Endothelial cell of umbilical vein (primary cell): ENCODE measurements around the gene INKA1. TPM values are rescaled to one million over a fixed set of nuclear protein-coding genes. Genes with fewer than 3 reads are reported as not detected.

Source experiments
- BruUV-seq: library from RNA; stranded (reverse); fragments of 400-500 nt; replicated peaks from 2 replicates; lab custom pipeline; 2021; lab: Mats Ljungman, UMichigan
- CTCF ChIA-PET: fragments of 300-600, 350-600 bp; sonication (Branson Sonifier 250); formaldehyde crosslinking; loops from one replicate; lab custom pipeline; 2021; ENCODE audit warnings: antibody characterized with exemption, inconsistent platforms; lab: Charles Lee
- POLR2A ChIA-PET: fragments of 300-600, 350-600 bp; sonication (Branson Sonifier 250); formaldehyde crosslinking; loops from one replicate; lab custom pipeline; 2021; ENCODE audit warnings: antibody characterized with exemption, inconsistent platforms; lab: Charles Lee
- DNase-seq: peaks from one replicate; pipeline ENCODE4 v3.0.0-alpha.2; 2011; ENCODE audit warnings: low read depth, low spot score
- FAIRE-seq: peaks from 2 replicates; lab custom pipeline; 2011; peaks lifted over from hg19 to GRCh38; lab: Jason Lieb, UNC
- H2AFZ ChIP-seq: 2 replicates; pipeline ENCODE4 v1.6.0; 2012; ENCODE audit warnings: low read depth, low read length, control low read depth, inconsistent platforms
- H3K27ac ChIP-seq: 2 replicates; pipeline ENCODE4 v1.5.1; 2011; ENCODE audit warnings: low read depth, mild to moderate bottlenecking, control low read depth, low read length, moderate library complexity; ENCODE audit not compliant: insufficient read depth
- H3K27me3 ChIP-seq, 2 experiments: 2 replicates each; pipeline versions ENCODE4 v1.6.0 to v1.6.1; 2011; ENCODE audit warnings: low read length in 2 of 2, mixed read lengths in 1 of 2; ENCODE audit not compliant: control insufficient read depth in 2 of 2, insufficient read depth in 2 of 2
- H3K36me3 ChIP-seq, 2 experiments: 2 replicates in 1 of 2; 3 replicates in 1 of 2; pipeline ENCODE4 v1.5.1; 2011; ENCODE audit warnings: low read length in 2 of 2, mild to moderate bottlenecking in 1 of 2, moderate library complexity in 1 of 2; ENCODE audit not compliant: control insufficient read depth in 2 of 2, insufficient read depth in 2 of 2; ENCODE audit errors: extremely low read depth in 1 of 2
- H3K4me1 ChIP-seq: 3 replicates; pipeline ENCODE4 v1.5.1; 2011; ENCODE audit warnings: mild to moderate bottlenecking, low read length; ENCODE audit not compliant: control insufficient read depth, insufficient read depth; ENCODE audit errors: extremely low read depth
- H3K4me2 ChIP-seq: 2 replicates; pipeline ENCODE4 v1.6.1; 2011; ENCODE audit warnings: low read length, control low read depth, mixed read lengths; ENCODE audit not compliant: insufficient read depth
- H3K4me3 ChIP-seq, 3 experiments: fragments of 200-600 bp in 1 of 3; sonication (generic), shearing (Covaris generic) in 1 of 3; replicated peaks in 1 of 3; 2 replicates each; pipeline ENCODE4 v1.5.1; 2011 to 2016; ENCODE audit warnings: control low read depth in 3 of 3, low read length in 3 of 3, mild to moderate bottlenecking in 2 of 3, inconsistent platforms in 1 of 3, low read depth in 1 of 3, moderate library complexity in 1 of 3; ENCODE audit not compliant: insufficient read depth in 1 of 3
- H3K79me2 ChIP-seq: 2 replicates; pipeline ENCODE4 v1.6.0; 2012; ENCODE audit warnings: low read length, inconsistent platforms; ENCODE audit not compliant: control insufficient read depth, insufficient read depth
- H3K9ac ChIP-seq: replicated peaks from 2 replicates; pipeline ENCODE3; 2011; ENCODE audit warnings: low read length, control low read depth; ENCODE audit not compliant: insufficient read depth; ENCODE audit errors: extremely low read depth
- H3K9me1 ChIP-seq: replicated peaks from 3 replicates; pipeline ENCODE4 v1.6.0; 2011; ENCODE audit warnings: mild to moderate bottlenecking, low read length; ENCODE audit not compliant: control insufficient read depth, insufficient read depth; ENCODE audit errors: extremely low read depth
- H3K9me3 ChIP-seq: replicated peaks from 2 replicates; pipeline ENCODE4 v1.5.1; 2012; ENCODE audit warnings: low read length, inconsistent platforms; ENCODE audit not compliant: control insufficient read depth, insufficient read depth
- H4K20me1 ChIP-seq: replicated peaks from 2 replicates; pipeline ENCODE3; 2011; ENCODE audit warnings: mild to moderate bottlenecking, low read length; ENCODE audit not compliant: control insufficient read depth, insufficient read depth; ENCODE audit errors: extremely low read depth
- CTCF ChIP-seq, 2 donors: IDR thresholded peaks; 1 replicate in 1 of 2; 2 replicates in 1 of 2; pipeline ENCODE4 v1.5.1; 2011; ENCODE audit warnings: low read length in 2 of 2, mild to moderate bottlenecking in 2 of 2, moderate library complexity in 2 of 2, control low read depth in 1 of 2, inconsistent platforms in 1 of 2, low read depth in 1 of 2; ENCODE audit not compliant: insufficient read depth in 1 of 2; ENCODE audit errors: extremely low read depth in 1 of 2
- EZH2 ChIP-seq: IDR thresholded peaks from 2 replicates; pipeline ENCODE4 v1.6.1; 2012; ENCODE audit warnings: borderline replicate concordance, low read depth, mild to moderate bottlenecking, moderate library complexity, low read length, inconsistent platforms; ENCODE audit not compliant: severe bottlenecking
- FOS ChIP-seq: IDR thresholded peaks from 2 replicates; pipeline ENCODE4 v1.6.1; 2011; ENCODE audit warnings: mild to moderate bottlenecking, low read length, moderate library complexity, borderline replicate concordance; ENCODE audit not compliant: insufficient read depth
- GATA2 ChIP-seq: IDR thresholded peaks from 2 replicates; pipeline ENCODE4 v1.7.0; 2011; ENCODE audit warnings: low read depth, mild to moderate bottlenecking, moderate library complexity, mixed read lengths, low read length; ENCODE audit not compliant: insufficient read length, insufficient read depth
- JUN ChIP-seq: IDR thresholded peaks from 2 replicates; pipeline ENCODE4 v1.6.1; 2011; ENCODE audit warnings: borderline replicate concordance, low read depth; ENCODE audit not compliant: insufficient read length, insufficient read depth
- MAX ChIP-seq: IDR thresholded peaks from 2 replicates; pipeline ENCODE4 v1.6.1; 2011; ENCODE audit not compliant: insufficient read depth, insufficient read length
- MYC ChIP-seq: IDR thresholded peaks from one replicate; pipeline ENCODE4 v1.6.1; 2011; ENCODE audit warnings: mild to moderate bottlenecking, low read depth, low read length
- POLR2A ChIP-seq: IDR thresholded peaks from 2 replicates; pipeline ENCODE4 v1.6.1; 2012; ENCODE audit warnings: low read depth, mild to moderate bottlenecking, control low read depth, low read length
- POLR2AphosphoS5 ChIP-seq: IDR thresholded peaks from 2 replicates; pipeline ENCODE4 v1.6.1; 2012; ENCODE audit warnings: low read depth, mild to moderate bottlenecking, control low read depth, low read length, moderate library complexity; ENCODE audit not compliant: insufficient read depth
- dilution Hi-C: fragments of 300-500 bp; cut with MboI; formaldehyde crosslinking; loops from one replicate; pipeline ENCODE4 v1.15.0; 2019; ENCODE audit warnings: low sequenced_read_pairs; ENCODE audit not compliant: extremely low pct_ligation_motif_present
- intact Hi-C: fragments of 100-400 bp; cut with micrococcal nuclease; formaldehyde crosslinking; loops from one replicate; pipeline ENCODE4 v1.10.0; 2022
- polyA plus RNA-seq, 4 experiments: library from polyadenylated mRNA; depleted of rRNA in 3 of 4; stranded (reverse) in 3 of 4; unstranded in 1 of 4; fragments of >200 nt; gene quantifications; 2 replicates each; pipeline versions ENCODE4 v1.2.1 to v1.2.3, GENCODE V29; 2011 to 2012; ENCODE audit warnings: missing spikeins in 1 of 4
- total RNA-seq: library from RNA; stranded (reverse); gene quantifications from 2 replicates; pipeline ENCODE4 v1.2.3, GENCODE V29; 2021

INKA1 gene
- total and polyA plus RNA-seq, 2 donors (not counting 3 experiments of a cell fraction or from before 2014, with no cell fraction given), result 24.0 to 37.8 TPM

GRCh38 chr3:49842843-49843517 is 39.9 kb downstream of the INKA1 start:
- Histone ChIP-seq H3K4me1 (peaks cover 15% of the 10 kb centered on the region), H4K20me1 (no peaks in the 10 kb centered on the region), H3K9me1 (no peaks in the 10 kb centered on the region), H3K9me3 (no peaks in the 10 kb centered on the region), H3K79me2 (no peaks in the 10 kb centered on the region), H2AFZ (no peak overlapping the region), H3K4me2 (no peak overlapping the region), H3K27me3 (no peaks in the 10 kb centered on the region), H3K4me3 (no peak overlapping the region), H3K36me3 (peaks cover 0 to 2% of the 10 kb centered on the region in 2 experiments), H3K9ac (no peak overlapping the region), H3K27ac (no peak overlapping the region)
- intact Hi-C loops (no loop called here), dilution Hi-C loops (no loop called here)
- POLR2A ChIA-PET, result no interaction called here
- CTCF ChIA-PET, result interaction anchor here (5.2 to 11.8 kb wide), 2 partner anchors 40 to 57 kb away, joined by 65 to 545 read pairs; partner anchors contain the start of genes CDHR4 and INKA1
- DNase-seq, result no peak
- no TSS peak for BruUV-seq
- TF ChIP-seq POLR2A, result no peak
- TF ChIP-seq FOS, result no peak
- no peak for TF ChIP-seq EZH2
- TF ChIP-seq CTCF (IDR thresholded peaks at IDR 0.05; ENCODE audit: extremely low read depth in 1 of 2, insufficient read depth in 1 of 2, low read depth in 1 of 2, low read length in 2 of 2), result no peak
- TF ChIP-seq MAX, result no peak
- TF ChIP-seq MYC, result no peak
- no peak for TF ChIP-seq POLR2AphosphoS5
- no peak for TF ChIP-seq GATA2
- no peak for TF ChIP-seq JUN
- no peak for FAIRE-seq
